Measurements from ENCODE around the gene LMBR1. TPM values are rescaled to one million over a fixed set of nuclear protein-coding genes. Genes with fewer than 3 reads are reported as not detected.

Gene LMBR1
- total RNA-seq (2022) (95.6 and 105 TPM in 2 replicates), Bru-seq, nascent RNA (percentile 88 among the genes with signal in this experiment), BruChase-seq, experiment 1, labeled RNA remaining after a 6-hour chase (percentile 77 among the genes with signal in this experiment), BruChase-seq, experiment 2, labeled RNA remaining after a 2-hour chase (percentile 84 among the genes with signal in this experiment)
- long read RNA-seq, full-length matches to known transcripts, result 75 of 137 reads
- long read RNA-seq, partial matches to known transcripts, result 15 of 137 reads
- long read RNA-seq, other reads (novel, unspliced or antisense), result 47 of 137 reads

GRCh38 chr7:156892821-156893706 is at the start of gene LMBR1:
TSS of gene LMBR1 (minus strand) at chr7:156893183. CDS start at chr7:156892993, 190 bp downstream.
- Mint-ChIP-seq H3K9me3 (ENCODE audit: unreplicated experiment) (no peaks in the 10 kb centered on the region), H3K36me3 (ENCODE audit: insufficient read depth, unreplicated experiment) (peaks cover 4% of the 10 kb centered on the region), H3K4me1 (ENCODE audit: insufficient read depth, unreplicated experiment) (peaks cover 34% of the 10 kb centered on the region), H3K4me3 (ENCODE audit: unreplicated experiment) (peak within 1 kb of the TSS; percentile 80), H3K27ac (ENCODE audit: low read depth, unreplicated experiment) (peak within 1 kb of the TSS; percentile 92), H3K27me3 (ENCODE audit: insufficient read depth, unreplicated experiment) (no peaks in the 10 kb centered on the region)
- DNase-seq (ENCODE audit: unreplicated experiment), result peak; percentile 93
- no TSS peak for BruUV-seq (replicated peaks)
- POLR2A ChIA-PET, result interaction anchor here (0.6 to 2.6 kb wide), 19 partner anchors 9 to 846 kb away, joined by 3 to 45 read pairs (median 4); partner anchors contain the start of gene NOM1
- intact Hi-C loops (cut with micrococcal nuclease), result loop anchor here (2.0 to 5.0 kb wide), 2 partner anchors 58 to 66 kb away; no protein-coding TSS in a partner anchor
- TF ChIP-seq CTCF (IDR thresholded peaks at IDR 0.05; ENCODE audit: unreplicated experiment), result peak; percentile 40
- CTCF ChIA-PET, result interaction anchor here (0.6 to 2.2 kb wide), 10 partner anchors 11 to 1923 kb away, joined by 3 to 22 read pairs (median 4); partner anchors contain the start of gene NOM1

- Mint-ChIP-seq H3K27me3 (ENCODE audit: insufficient read depth, unreplicated experiment) (no peaks in the 10 kb centered on the region), H3K36me3 (ENCODE audit: insufficient read depth, unreplicated experiment) (peaks cover 12% of the 10 kb centered on the region), H3K9me3 (ENCODE audit: unreplicated experiment) (no peaks in the 10 kb centered on the region), H3K4me3 (ENCODE audit: unreplicated experiment) (no peak overlapping the region), H3K27ac (ENCODE audit: low read depth, unreplicated experiment) (no peak overlapping the region), H3K4me1 (ENCODE audit: insufficient read depth, unreplicated experiment) (peaks cover 8% of the 10 kb centered on the region)
- no peak for TF ChIP-seq CTCF (IDR thresholded peaks at IDR 0.05; ENCODE audit: unreplicated experiment)
- BruUV-seq (replicated peaks), result no TSS peak
- intact Hi-C loops (cut with micrococcal nuclease), result no loop called here
- DNase-seq (ENCODE audit: unreplicated experiment), result no peak
- POLR2A ChIA-PET, result interaction anchor here (1.0 to 1.2 kb wide), 2 partner anchors 49 to 51 kb away, joined by 3 to 5 read pairs; no protein-coding TSS in a partner anchor
- CTCF ChIA-PET, result interaction anchor here (0.9 kb wide), 1 partner anchor 12 kb away, joined by 3 read pairs; no protein-coding TSS in a partner anchor
Observed at GRCh38 chr7:156942708-156943090, 49.7 kb upstream of the LMBR1 start.

GRCh38 chr7:156941393-156942182 is 48.6 kb upstream of the LMBR1 start:
- ChIA-PET POLR2A (no interaction called here), CTCF (no interaction called here)
- H3K27me3 Mint-ChIP-seq (ENCODE audit: insufficient read depth, unreplicated experiment), result no peaks in the 10 kb centered on the region
- H3K4me3 Mint-ChIP-seq (ENCODE audit: unreplicated experiment), result no peak overlapping the region
- no TSS peak for BruUV-seq (replicated peaks)
- TF ChIP-seq CTCF (IDR thresholded peaks at IDR 0.05; ENCODE audit: unreplicated experiment), result no peak
- peaks cover 8% of the 10 kb centered on the region for H3K36me3 Mint-ChIP-seq (ENCODE audit: insufficient read depth, unreplicated experiment)
- peaks cover 8% of the 10 kb centered on the region for H3K4me1 Mint-ChIP-seq (ENCODE audit: insufficient read depth, unreplicated experiment)
- H3K9me3 Mint-ChIP-seq (ENCODE audit: unreplicated experiment), result no peaks in the 10 kb centered on the region
- intact Hi-C loops (cut with micrococcal nuclease), result no loop called here
- no peak overlapping the region for H3K27ac Mint-ChIP-seq (ENCODE audit: low read depth, unreplicated experiment)
- no peak for DNase-seq (ENCODE audit: unreplicated experiment)
